Omental fat pad (tissue), 4 donors: ENCODE results near the gene SLC38A8. TPM values are rescaled to one million over a fixed set of nuclear protein-coding genes. Genes with fewer than 3 reads are reported as not detected.

Experiments
- ATAC-seq: fragments of 150-250 bp; one replicate; pipeline ENCODE4 v1.9.1; 2016; ENCODE audit warnings: mild to moderate bottlenecking, moderate library complexity; ENCODE audit not compliant: low FRiP score
- DNase-seq: peaks from one replicate; pipeline ENCODE4 v3.0.0-alpha.2; 2019; ENCODE audit warnings: low spot score
- total RNA-seq, 4 donors: library from RNA; depleted of rRNA; stranded (reverse); fragments of >200 nt; gene quantifications; one replicate each; pipeline ENCODE4 v1.1.0, GENCODE V29; 2016
- TF ChIP-seq, protein P1 (sequence below), 3 donors: fragments of 450-650 bp; IDR thresholded peaks; one replicate each; pipeline ENCODE4 v1.5.1; 2016 to 2017; ENCODE audit warnings: antibody characterized with exemption in 3 of 3, mild to moderate bottlenecking in 3 of 3, moderate library complexity in 2 of 3

The SLC38A8 gene
- total RNA-seq, 4 donors from 2014 or later: not detected

DNA sequence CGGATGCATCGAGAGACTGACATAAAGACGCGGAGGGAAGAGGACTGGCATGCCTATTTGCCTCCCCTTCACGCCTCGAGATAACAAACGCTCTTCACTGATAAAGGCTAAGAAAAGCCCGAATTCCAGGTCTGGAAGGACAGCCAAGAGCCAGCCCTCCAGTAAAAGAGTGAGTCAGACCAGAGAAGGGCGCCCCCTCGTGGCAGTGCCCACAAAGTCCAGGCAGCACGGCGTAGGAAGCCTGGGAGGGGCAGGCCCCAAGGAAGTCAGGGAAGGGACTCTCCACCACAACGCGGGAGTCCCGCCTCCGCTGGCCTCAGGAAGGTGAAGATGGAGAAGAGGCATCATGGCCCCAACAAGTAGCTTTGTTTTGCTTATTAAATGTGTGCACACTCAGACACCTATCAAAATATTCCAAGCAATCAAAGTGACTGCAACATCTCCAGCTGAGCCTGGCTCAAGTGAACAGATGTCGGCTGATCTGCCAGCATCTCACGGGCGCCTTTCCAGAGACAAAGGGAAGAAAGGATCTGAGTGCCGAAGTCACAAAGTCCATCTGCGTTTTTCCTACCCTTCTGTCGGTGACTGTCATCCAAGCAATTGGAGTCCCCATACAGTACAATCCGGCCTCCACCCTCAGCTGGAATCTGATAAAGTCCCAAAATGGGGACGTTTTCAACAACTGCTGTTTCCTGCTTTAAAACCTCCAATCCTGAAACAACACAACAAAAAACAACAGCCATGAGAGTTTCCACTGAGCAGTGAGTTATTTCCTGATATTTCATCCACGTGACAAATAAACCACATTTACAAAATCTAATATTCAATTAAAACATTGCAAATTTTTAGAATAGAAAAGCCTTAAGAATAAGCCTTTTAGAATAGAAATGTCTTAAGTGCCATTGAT lies 20.4 kb upstream of the SLC38A8 start:
- ATAC-seq (peak; percentile 91), DNase-seq (peak; percentile 72)

DNA sequence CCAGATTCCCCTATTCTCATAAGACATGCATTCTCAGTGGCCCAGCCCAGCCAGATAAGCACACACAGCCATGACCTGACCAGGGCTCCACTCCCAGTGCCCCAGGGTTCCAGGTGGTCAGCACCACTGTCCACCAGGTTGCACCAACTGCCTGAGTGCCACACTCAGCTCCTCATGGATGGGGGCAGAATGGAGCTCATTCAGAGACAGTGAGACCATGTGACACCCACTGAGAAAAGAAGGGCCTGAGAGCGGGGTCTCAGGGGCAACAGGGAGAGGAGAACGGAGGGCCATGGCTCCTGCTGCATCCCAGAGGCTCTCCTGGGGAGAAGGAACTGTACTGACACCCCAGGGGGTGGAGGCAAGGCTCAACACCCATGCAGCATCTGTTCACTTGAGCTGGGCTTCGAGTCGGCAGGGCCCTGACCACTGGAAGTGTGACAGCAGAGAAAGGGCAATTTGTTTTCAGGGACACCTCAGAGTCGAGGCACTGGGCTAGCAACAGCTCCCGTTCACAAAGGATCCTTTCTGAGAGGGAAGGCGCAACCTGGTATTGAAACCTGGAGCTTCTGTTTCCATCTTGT lies 18.7 kb upstream of the SLC38A8 start:
- DNase-seq (no peak), ATAC-seq (no peak)
- TF ChIP-seq, protein P1, sequence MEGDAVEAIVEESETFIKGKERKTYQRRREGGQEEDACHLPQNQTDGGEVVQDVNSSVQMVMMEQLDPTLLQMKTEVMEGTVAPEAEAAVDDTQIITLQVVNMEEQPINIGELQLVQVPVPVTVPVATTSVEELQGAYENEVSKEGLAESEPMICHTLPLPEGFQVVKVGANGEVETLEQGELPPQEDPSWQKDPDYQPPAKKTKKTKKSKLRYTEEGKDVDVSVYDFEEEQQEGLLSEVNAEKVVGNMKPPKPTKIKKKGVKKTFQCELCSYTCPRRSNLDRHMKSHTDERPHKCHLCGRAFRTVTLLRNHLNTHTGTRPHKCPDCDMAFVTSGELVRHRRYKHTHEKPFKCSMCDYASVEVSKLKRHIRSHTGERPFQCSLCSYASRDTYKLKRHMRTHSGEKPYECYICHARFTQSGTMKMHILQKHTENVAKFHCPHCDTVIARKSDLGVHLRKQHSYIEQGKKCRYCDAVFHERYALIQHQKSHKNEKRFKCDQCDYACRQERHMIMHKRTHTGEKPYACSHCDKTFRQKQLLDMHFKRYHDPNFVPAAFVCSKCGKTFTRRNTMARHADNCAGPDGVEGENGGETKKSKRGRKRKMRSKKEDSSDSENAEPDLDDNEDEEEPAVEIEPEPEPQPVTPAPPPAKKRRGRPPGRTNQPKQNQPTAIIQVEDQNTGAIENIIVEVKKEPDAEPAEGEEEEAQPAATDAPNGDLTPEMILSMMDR (IDR thresholded peaks at IDR 0.05): no peak

More for the DNA sequence above, 20.4 kb upstream of the SLC38A8 start:
- TF ChIP-seq, protein P1 (IDR thresholded peaks at IDR 0.05): peak in 2 of 3 donors; percentile 40 to 60

DNA sequence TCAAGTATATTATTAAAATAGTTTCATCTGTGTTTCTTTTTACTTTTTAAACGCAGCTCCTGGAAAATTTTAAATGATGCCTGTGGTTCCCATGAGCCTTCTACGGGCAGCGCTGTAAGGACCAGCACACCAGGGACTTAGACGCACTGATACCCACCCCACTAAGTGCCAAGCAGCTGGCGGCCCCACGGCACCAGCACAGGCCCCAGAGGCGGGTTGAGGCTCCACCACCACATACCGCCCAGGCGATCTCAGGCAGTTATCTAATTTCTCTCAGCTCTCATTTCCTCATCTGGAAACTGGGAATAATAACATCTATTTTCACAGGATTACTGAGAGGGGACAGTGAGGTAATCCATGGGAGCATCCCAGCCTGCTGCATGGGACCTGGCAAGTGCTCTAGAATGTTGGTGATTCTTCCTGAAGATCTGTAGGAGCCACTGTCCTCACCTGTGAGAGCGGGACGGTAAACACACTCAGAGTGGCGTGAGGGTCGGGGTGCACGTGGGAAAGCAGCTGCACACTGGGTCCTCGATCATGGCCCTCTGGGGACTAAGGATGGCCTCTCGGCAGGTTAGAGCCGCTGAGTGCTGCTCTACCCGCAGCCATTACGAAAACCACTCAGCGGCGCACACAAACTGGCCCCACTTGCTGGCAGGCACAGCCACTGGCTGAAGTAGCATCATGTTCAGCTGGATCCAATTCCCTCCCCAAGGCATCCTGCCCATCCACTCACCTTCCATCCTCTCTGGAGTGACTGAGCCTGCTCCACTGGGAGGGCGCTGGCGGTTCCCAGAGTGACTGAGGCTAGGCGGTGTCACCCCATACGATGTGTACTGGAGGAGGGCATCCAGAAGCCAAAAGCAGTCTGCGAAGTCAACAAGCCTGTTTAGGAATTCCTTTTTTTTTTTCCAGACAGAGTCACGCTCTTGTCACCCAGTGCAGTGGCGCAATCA lies 17.6 kb upstream of the SLC38A8 start:
- ATAC-seq: no peak
- TF ChIP-seq, protein P1 (IDR thresholded peaks at IDR 0.05): no peak
- no peak for DNase-seq

DNA sequence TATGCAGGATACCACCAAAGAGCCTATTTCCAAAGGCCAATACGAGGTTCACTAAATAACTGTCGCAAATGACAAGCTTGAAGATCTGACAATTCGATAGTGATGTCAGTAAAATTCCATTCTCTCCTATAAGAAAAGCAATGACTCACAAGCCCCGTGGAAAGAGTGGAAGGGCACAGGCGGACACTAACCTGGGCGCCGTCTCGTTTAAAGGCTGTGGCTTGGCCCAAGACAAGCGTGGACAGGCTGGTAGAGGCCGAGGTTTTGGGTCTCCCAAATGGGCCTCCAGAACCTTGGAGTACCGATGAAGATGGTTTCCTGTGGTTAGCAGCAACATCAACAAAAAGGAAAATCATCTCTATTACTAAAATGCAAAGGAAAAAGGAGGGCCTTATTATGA lies 16.5 kb upstream of the SLC38A8 start:
- no peak for ATAC-seq
- TF ChIP-seq, protein P1 (IDR thresholded peaks at IDR 0.05): no peak
- DNase-seq: no peak

DNA sequence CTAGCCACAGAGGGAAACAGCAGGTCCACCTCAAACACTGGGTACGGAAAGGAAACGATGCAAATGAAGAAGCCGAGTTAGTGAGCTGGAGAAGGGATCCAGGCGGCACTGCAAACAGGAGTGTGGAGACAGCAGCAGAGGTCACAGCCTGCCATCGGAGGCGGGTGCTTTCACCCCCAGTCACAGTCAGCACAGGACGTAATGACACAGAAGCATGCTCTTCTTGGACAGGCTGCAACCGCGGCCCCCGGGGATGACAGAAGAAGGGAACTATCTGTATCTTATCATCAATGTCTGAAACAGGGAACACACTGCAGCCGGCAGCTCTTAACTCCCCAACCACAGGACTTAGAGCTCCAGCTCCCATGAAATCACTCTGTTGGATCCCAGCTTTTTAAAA lies 16.1 kb upstream of the SLC38A8 start:
- DNase-seq (no peak), ATAC-seq (no peak)
- TF ChIP-seq, protein P1 (IDR thresholded peaks at IDR 0.05): no peak

DNA sequence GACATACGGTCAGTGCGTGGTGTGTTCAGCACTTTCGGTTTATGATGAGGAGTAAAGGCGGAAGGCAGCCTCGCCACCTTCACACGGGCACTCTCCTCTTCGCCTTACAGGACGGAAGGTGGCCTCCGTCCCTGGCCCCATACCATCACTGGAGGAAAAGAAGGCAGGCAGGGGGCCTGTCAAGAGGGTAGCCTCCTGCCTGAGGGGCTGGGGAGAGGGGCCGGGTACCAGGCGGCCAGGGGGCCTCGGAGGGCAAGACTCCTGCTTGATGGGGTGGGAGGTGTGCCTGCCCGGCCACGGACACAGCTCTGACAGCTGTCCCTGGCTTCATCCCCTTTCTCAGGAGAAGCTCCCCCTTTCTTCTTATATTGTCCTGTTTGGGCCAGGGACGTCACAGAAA lies 15.6 kb upstream of the SLC38A8 start:
- DNase-seq (no peak), ATAC-seq (no peak)
- TF ChIP-seq, protein P1 (IDR thresholded peaks at IDR 0.05): no peak
